Natural killer cell (primary cell): ENCODE results near the gene FMO1. TPM values are rescaled to one million over a fixed set of nuclear protein-coding genes. Genes with fewer than 3 reads are reported as not detected.
A peak's percentile ranks its signal among the peaks of the same experiment; 100 is the strongest.

Experiments used
- ATAC-seq, 3 donors: fragments of 150-1000 bp in 2 of 3; fragments of 200-7000 bp in 1 of 3; cut with Tn5 transposase; 1 replicate in 1 of 3; 2 replicates in 2 of 3; pipeline ENCODE4 v1.10.0; 2021; ENCODE audit warnings: mild to moderate bottlenecking in 2 of 3, moderate library complexity in 2 of 3
- DNase-seq, 2 donors: peaks; one replicate each; pipeline versions ENCODE4 v3.0.0 to v3.0.0-alpha.2; 2013 to 2021; ENCODE audit warnings: mixed read lengths in 1 of 2
- H3K27ac ChIP-seq: one replicate; pipeline ENCODE4 v1.5.1; 2013; ENCODE audit warnings: mild to moderate bottlenecking, low read length
- H3K27me3 ChIP-seq: one replicate; pipeline ENCODE4 v1.6.1; 2013; ENCODE audit warnings: low read length; ENCODE audit not compliant: control insufficient read depth, insufficient read depth
- H3K36me3 ChIP-seq: one replicate; pipeline ENCODE4 v1.6.1; 2013; ENCODE audit warnings: low read length; ENCODE audit not compliant: control insufficient read depth, insufficient read depth
- H3K4me1 ChIP-seq: one replicate; pipeline ENCODE4 v1.6.1; 2013; ENCODE audit warnings: low read length; ENCODE audit not compliant: control insufficient read depth, insufficient read depth
- H3K4me3 ChIP-seq: one replicate; pipeline ENCODE4 v1.5.1; 2013; ENCODE audit warnings: low read length
- H3K9me3 ChIP-seq: one replicate; pipeline ENCODE4 v1.6.1; 2013; ENCODE audit warnings: low read length; ENCODE audit not compliant: control insufficient read depth, insufficient read depth
- H3K27ac Mint-ChIP-seq, 2 donors: one replicate each; pipeline ENCODE4 v1.8.0; 2022; ENCODE audit warnings: mild to moderate bottlenecking in 2 of 2, mixed read lengths in 2 of 2, moderate library complexity in 1 of 2
- H3K27me3 Mint-ChIP-seq, 2 donors: one replicate each; pipeline ENCODE4 v1.8.0; 2022; ENCODE audit warnings: low read depth in 2 of 2, mixed read lengths in 2 of 2
- H3K36me3 Mint-ChIP-seq: one replicate; pipeline ENCODE4 v1.8.0; 2022; ENCODE audit warnings: mixed read lengths
- H3K4me1 Mint-ChIP-seq, 2 donors: one replicate each; pipeline ENCODE4 v1.8.0; 2022; ENCODE audit warnings: mixed read lengths in 2 of 2
- H3K4me3 Mint-ChIP-seq: one replicate; pipeline ENCODE4 v1.8.0; 2022; ENCODE audit warnings: mild to moderate bottlenecking, moderate library complexity, mixed read lengths
- H3K9me3 Mint-ChIP-seq, 2 donors: one replicate each; pipeline ENCODE4 v1.8.0; 2022; ENCODE audit warnings: mixed read lengths in 2 of 2
- CTCF ChIP-seq: fragments of 200-600 bp; IDR thresholded peaks from one replicate; pipeline ENCODE4 v1.8.0; 2022; ENCODE audit warnings: antibody characterized with exemption
- WGBS: methylation state at CpG from one replicate; pipeline ENCODE4 v1.1.7; 2013; ENCODE audit warnings: missing lambda C conversion rate; ENCODE audit not compliant: insufficient coverage; 5-methylcytosine and 5-hydroxymethylcytosine counted together
- intact Hi-C: fragments of 100-400 bp; cut with micrococcal nuclease; formaldehyde crosslinking; loops from one replicate; pipeline ENCODE4 v1.14.2; 2022
- total RNA-seq, 4 donors: library from RNA; stranded (reverse); fragments of 120-200 nt in 1 of 4; gene quantifications; one replicate each; pipeline versions ENCODE4 v1.2.3 to v1.2.4, GENCODE V29; 2013 to 2022

The FMO1 gene
- total RNA-seq, 3 donors from 2014 or later (not counting 1 experiment from before 2014, with no cell fraction given), result not detected

- Histone ChIP-seq H3K9me3 (no peaks in the 10 kb centered on the region), H3K4me3 (no peak overlapping the region), H3K27me3 (no peaks in the 10 kb centered on the region), H3K36me3 (no peaks in the 10 kb centered on the region), H3K4me1 (peaks cover 2% of the 10 kb centered on the region), H3K27ac (no peak overlapping the region)
- no peak overlapping the region for H3K4me3 Mint-ChIP-seq
- no peaks in the 10 kb centered on the region for H3K27me3 Mint-ChIP-seq
- H3K9me3 Mint-ChIP-seq, result no peaks in the 10 kb centered on the region
- H3K27ac Mint-ChIP-seq, result peak overlapping the region in 1 of 2 donors; percentile 74
- DNase-seq (no peak), ATAC-seq (no peak)
- WGBS, result 76% methylated on average over 3 of the region's 3 CpGs
- intact Hi-C loops, result loop anchor here (5.0 kb wide), 4 partner anchors 343 to 1298 kb away; partner anchors contain the start of gene GORAB
- TF ChIP-seq CTCF, result no peak
- H3K4me1 Mint-ChIP-seq, result peaks cover 16 to 18% of the 10 kb centered on the region in 2 donors
- no peaks in the 10 kb centered on the region for H3K36me3 Mint-ChIP-seq
Observed at GRCh38 chr1:171310661-171311087, 62.4 kb downstream of the FMO1 start.

- H3K9me3 Mint-ChIP-seq, result no peaks in the 10 kb centered on the region
- H3K4me1 ChIP-seq, result peaks cover 2% of the 10 kb centered on the region
- 79% methylated on average over 8 of the region's 8 CpGs for WGBS
- H3K9me3 ChIP-seq, result no peaks in the 10 kb centered on the region
- TF ChIP-seq CTCF, result no peak
- no peaks in the 10 kb centered on the region for H3K36me3 ChIP-seq
- no peak overlapping the region for H3K4me3 ChIP-seq
- no peak for ATAC-seq
- H3K4me3 Mint-ChIP-seq, result no peak overlapping the region
- H3K27me3 ChIP-seq, result no peaks in the 10 kb centered on the region
- H3K4me1 Mint-ChIP-seq, result peaks cover 16 to 18% of the 10 kb centered on the region in 2 donors
- no peaks in the 10 kb centered on the region for H3K36me3 Mint-ChIP-seq
- no peak overlapping the region for H3K27ac ChIP-seq
- H3K27me3 Mint-ChIP-seq, result no peaks in the 10 kb centered on the region
- DNase-seq, result no peak
- H3K27ac Mint-ChIP-seq, result peak overlapping the region in 1 of 2 donors; percentile 74
- intact Hi-C loops, result loop anchor here (5.0 kb wide), 4 partner anchors 345 to 1300 kb away; partner anchors contain the start of gene GORAB
Observed at GRCh38 chr1:171311771-171312558, 63.7 kb downstream of the FMO1 start.

- ATAC-seq (peak in 2 of 3 donors; percentile 1), DNase-seq (no peak)
- no peak for TF ChIP-seq CTCF
- H3K4me3 ChIP-seq, result no peak overlapping the region
- H3K27me3 ChIP-seq, result no peaks in the 10 kb centered on the region
- H3K27ac ChIP-seq, result peak overlapping the region; percentile 36
- Mint-ChIP-seq H3K27ac (peak overlapping the region; percentile 83 to 94), H3K36me3 (no peaks in the 10 kb centered on the region), H3K9me3 (no peaks in the 10 kb centered on the region), H3K4me1 (peaks cover 16 to 18% of the 10 kb centered on the region in 2 donors), H3K4me3 (no peak overlapping the region), H3K27me3 (no peaks in the 10 kb centered on the region)
- no CpG with 5 or more reads among the region's 1 CpG for WGBS
- intact Hi-C loops, result loop anchor here (5.0 kb wide), 4 partner anchors 346 to 1301 kb away; partner anchors contain the start of gene GORAB
- H3K9me3 ChIP-seq, result no peaks in the 10 kb centered on the region
- peaks cover 2% of the 10 kb centered on the region for H3K4me1 ChIP-seq
- no peaks in the 10 kb centered on the region for H3K36me3 ChIP-seq
Observed at GRCh38 chr1:171313319-171313834, 65.1 kb downstream of the FMO1 start.
